ENCODE results near the gene C11orf21.

DNA sequence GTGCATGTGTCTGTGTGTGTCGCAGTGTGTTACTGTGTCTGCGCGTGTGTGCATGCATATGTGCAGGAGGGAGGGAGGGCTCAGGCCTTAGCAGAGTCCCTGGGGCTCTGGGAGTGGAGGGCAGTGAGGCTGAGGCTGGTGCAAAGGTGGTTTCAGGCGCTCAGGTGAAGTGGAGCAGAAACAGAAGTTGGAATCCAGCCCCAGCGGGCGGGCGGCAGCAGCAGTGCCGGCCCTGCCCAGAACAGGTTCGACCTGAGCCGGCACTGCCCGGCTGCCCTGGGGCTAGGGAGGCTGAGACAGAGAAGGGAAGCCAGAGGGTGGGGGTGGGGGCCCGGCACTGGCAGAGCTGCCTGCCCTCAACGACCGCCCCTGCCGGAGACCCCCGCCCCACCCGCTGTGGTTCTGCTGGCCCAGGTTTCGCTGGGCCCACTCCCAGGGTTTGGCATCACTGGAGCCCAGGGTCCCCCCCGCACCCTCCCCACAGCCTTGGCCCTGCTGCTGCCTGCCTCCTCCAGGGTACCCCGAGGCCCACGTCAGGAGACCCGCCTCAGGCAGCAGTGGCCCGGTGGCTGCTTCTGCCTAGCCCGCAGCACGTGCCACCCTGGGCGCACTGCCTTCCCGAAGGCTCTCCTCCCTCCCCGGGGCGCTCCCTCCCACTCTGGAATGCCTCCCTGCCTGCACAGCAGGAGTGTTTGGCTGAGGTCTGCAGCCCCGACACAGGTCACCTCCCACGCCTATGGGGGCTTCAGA lies 44.6 kb downstream of the C11orf21 start:
- TF ChIP-seq POLR2AphosphoS5 (IDR thresholded peaks at IDR 0.05; ENCODE audit: low read depth, low read length) = no peak
- no peak for TF ChIP-seq JUND (IDR thresholded peaks at IDR 0.05)
- TF ChIP-seq, protein P1, sequence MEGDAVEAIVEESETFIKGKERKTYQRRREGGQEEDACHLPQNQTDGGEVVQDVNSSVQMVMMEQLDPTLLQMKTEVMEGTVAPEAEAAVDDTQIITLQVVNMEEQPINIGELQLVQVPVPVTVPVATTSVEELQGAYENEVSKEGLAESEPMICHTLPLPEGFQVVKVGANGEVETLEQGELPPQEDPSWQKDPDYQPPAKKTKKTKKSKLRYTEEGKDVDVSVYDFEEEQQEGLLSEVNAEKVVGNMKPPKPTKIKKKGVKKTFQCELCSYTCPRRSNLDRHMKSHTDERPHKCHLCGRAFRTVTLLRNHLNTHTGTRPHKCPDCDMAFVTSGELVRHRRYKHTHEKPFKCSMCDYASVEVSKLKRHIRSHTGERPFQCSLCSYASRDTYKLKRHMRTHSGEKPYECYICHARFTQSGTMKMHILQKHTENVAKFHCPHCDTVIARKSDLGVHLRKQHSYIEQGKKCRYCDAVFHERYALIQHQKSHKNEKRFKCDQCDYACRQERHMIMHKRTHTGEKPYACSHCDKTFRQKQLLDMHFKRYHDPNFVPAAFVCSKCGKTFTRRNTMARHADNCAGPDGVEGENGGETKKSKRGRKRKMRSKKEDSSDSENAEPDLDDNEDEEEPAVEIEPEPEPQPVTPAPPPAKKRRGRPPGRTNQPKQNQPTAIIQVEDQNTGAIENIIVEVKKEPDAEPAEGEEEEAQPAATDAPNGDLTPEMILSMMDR (IDR thresholded peaks at IDR 0.05) = no peak
- no peak for TF ChIP-seq RAD21 (IDR thresholded peaks at IDR 0.05; ENCODE audit: low read length)
- TF ChIP-seq EZH2phosphoT487 (IDR thresholded peaks at IDR 0.05; ENCODE audit: borderline replicate concordance, low read depth) = no peak
- TF ChIP-seq ELF1 (IDR thresholded peaks at IDR 0.05) = no peak
- TF ChIP-seq MXI1 (IDR thresholded peaks at IDR 0.05; ENCODE audit: low read depth, low read length) = no peak
